Measurements from ENCODE around the gene NT5DC1.

Gene NT5DC1

GRCh38 chr6:116136373-116136772 lies 35.7 kb downstream of the NT5DC1 start:
- no peak for DNase-seq (ENCODE audit: low read depth in 1 of 2, low spot score in 1 of 2)

- DNase-seq (ENCODE audit: low read depth in 1 of 2, low spot score in 1 of 2) = no peak
Observed at GRCh38 chr6:116136933-116137340, 36.3 kb downstream of the NT5DC1 start.

- DNase-seq (ENCODE audit: low read depth in 1 of 2, low spot score in 1 of 2) = no peak
Observed at GRCh38 chr6:116139917-116140316, 39.3 kb downstream of the NT5DC1 start.

- DNase-seq (ENCODE audit: low read depth in 1 of 2, low spot score in 1 of 2) = no peak
Observed at GRCh38 chr6:116144605-116145004, 44.0 kb downstream of the NT5DC1 start.

- DNase-seq (ENCODE audit: low read depth in 1 of 2, low spot score in 1 of 2) = no peak
Observed at GRCh38 chr6:116145803-116146675, 45.4 kb downstream of the NT5DC1 start.

GRCh38 chr6:116152620-116153019 lies 52.0 kb downstream of the NT5DC1 start:
- DNase-seq (ENCODE audit: low read depth in 1 of 2, low spot score in 1 of 2) = no peak

GRCh38 chr6:116154887-116155286 lies 54.2 kb downstream of the NT5DC1 start:
- DNase-seq (ENCODE audit: low read depth in 1 of 2, low spot score in 1 of 2) = no peak

GRCh38 chr6:116156405-116157326 lies 56.0 kb downstream of the NT5DC1 start:
- DNase-seq (ENCODE audit: low read depth in 1 of 2, low spot score in 1 of 2) = no peak

- DNase-seq (ENCODE audit: low read depth in 1 of 2, low spot score in 1 of 2) = no peak
Observed at GRCh38 chr6:116157391-116157790, 56.7 kb downstream of the NT5DC1 start.

GRCh38 chr6:116158641-116159040 lies 58.0 kb downstream of the NT5DC1 start:
- DNase-seq (ENCODE audit: low read depth in 1 of 2, low spot score in 1 of 2) = no peak

- DNase-seq (ENCODE audit: low read depth in 1 of 2, low spot score in 1 of 2) = no peak
Observed at GRCh38 chr6:116159782-116160524, 59.3 kb downstream of the NT5DC1 start.

GRCh38 chr6:116165596-116165995 lies 64.9 kb downstream of the NT5DC1 start:
- DNase-seq (ENCODE audit: low read depth in 1 of 2, low spot score in 1 of 2) = no peak

GRCh38 chr6:116166369-116166768 lies 65.7 kb downstream of the NT5DC1 start:
- DNase-seq (ENCODE audit: low read depth in 1 of 2, low spot score in 1 of 2) = no peak

GRCh38 chr6:116168148-116168547 lies 67.5 kb downstream of the NT5DC1 start:
- no peak for DNase-seq (ENCODE audit: low read depth in 1 of 2, low spot score in 1 of 2)

GRCh38 chr6:116169880-116170279 lies 69.2 kb downstream of the NT5DC1 start:
- DNase-seq (ENCODE audit: low read depth in 1 of 2, low spot score in 1 of 2) = no peak

- no peak for DNase-seq (ENCODE audit: low read depth in 1 of 2, low spot score in 1 of 2)
Observed at GRCh38 chr6:116170358-116171057, 69.9 kb downstream of the NT5DC1 start.

GRCh38 chr6:116173928-116174327 lies 73.3 kb downstream of the NT5DC1 start:
- no peak for DNase-seq (ENCODE audit: low read depth in 1 of 2, low spot score in 1 of 2)

GRCh38 chr6:116175344-116175743 lies 74.7 kb downstream of the NT5DC1 start:
- no peak for DNase-seq (ENCODE audit: low read depth in 1 of 2, low spot score in 1 of 2)

GRCh38 chr6:116176596-116176995 lies 75.9 kb downstream of the NT5DC1 start:
- no peak for DNase-seq (ENCODE audit: low read depth in 1 of 2, low spot score in 1 of 2)

- DNase-seq (ENCODE audit: low read depth in 1 of 2, low spot score in 1 of 2) = no peak
Observed at GRCh38 chr6:116180375-116180774, 79.7 kb downstream of the NT5DC1 start.

GRCh38 chr6:116189472-116189871 lies 88.8 kb downstream of the NT5DC1 start:
- DNase-seq (ENCODE audit: low read depth in 1 of 2, low spot score in 1 of 2) = no peak
